GM19455 (cell line): Measurements from ENCODE around the gene PAK5.

Experiments
- ATAC-seq: cut with Tn5 transposase; IDR thresholded peaks from one replicate; pipeline ENCODE4 v1.9.1; 2021; ENCODE audit not compliant: unreplicated experiment

Gene PAK5

GRCh38 chr20:9792674-9793073 is 46.2 kb downstream of the PAK5 start:
- ATAC-seq: no peak

- no peak for ATAC-seq
These were observed 49.7 kb downstream of the PAK5 start for GRCh38 chr20:9789131-9789530.

- ATAC-seq: no peak
These were observed 63.7 kb downstream of the PAK5 start for GRCh38 chr20:9775176-9775575.

GRCh38 chr20:9769954-9770353 is 68.9 kb downstream of the PAK5 start:
- no peak for ATAC-seq

GRCh38 chr20:9761476-9761875 is 77.4 kb downstream of the PAK5 start:
- no peak for ATAC-seq

- no peak for ATAC-seq
These were observed 79.5 kb downstream of the PAK5 start for GRCh38 chr20:9759392-9759791.

- no peak for ATAC-seq
These were observed 80.1 kb downstream of the PAK5 start for GRCh38 chr20:9758752-9759151.

GRCh38 chr20:9756660-9757059 is 82.2 kb downstream of the PAK5 start:
- no peak for ATAC-seq

GRCh38 chr20:9755301-9755700 is 83.6 kb downstream of the PAK5 start:
- ATAC-seq: no peak

- no peak for ATAC-seq
These were observed 94.3 kb downstream of the PAK5 start for GRCh38 chr20:9744551-9744950.

- no peak for ATAC-seq
These were observed 95.0 kb downstream of the PAK5 start for GRCh38 chr20:9743871-9744270.

- ATAC-seq: no peak
These were observed 96.1 kb downstream of the PAK5 start for GRCh38 chr20:9742821-9743220.

- no peak for ATAC-seq
These were observed 96.9 kb downstream of the PAK5 start for GRCh38 chr20:9741996-9742395.

- ATAC-seq: no peak
These were observed 98.4 kb downstream of the PAK5 start for GRCh38 chr20:9740486-9740885.

- no peak for ATAC-seq
These were observed 98.9 kb downstream of the PAK5 start for GRCh38 chr20:9739991-9740390.

- no peak for ATAC-seq
These were observed 102.5 kb downstream of the PAK5 start for GRCh38 chr20:9736373-9736772.

- no peak for ATAC-seq
These were observed 115.2 kb downstream of the PAK5 start for GRCh38 chr20:9723501-9724202.

- no peak for ATAC-seq
These were observed 127.0 kb downstream of the PAK5 start for GRCh38 chr20:9711872-9712271.

GRCh38 chr20:9710685-9711084 is 128.2 kb downstream of the PAK5 start:
- no peak for ATAC-seq

- ATAC-seq: no peak
These were observed 133.0 kb downstream of the PAK5 start for GRCh38 chr20:9705722-9706476.

GRCh38 chr20:9699181-9699580 is 139.7 kb downstream of the PAK5 start:
- ATAC-seq: no peak

- no peak for ATAC-seq
These were observed 149.8 kb downstream of the PAK5 start for GRCh38 chr20:9689041-9689440.

GRCh38 chr20:9686866-9687265 is 152.0 kb downstream of the PAK5 start:
- no peak for ATAC-seq
